Mucosa of descending colon (tissue), 3 donors: Measurements from ENCODE around the gene ZNF831. TPM values are rescaled to one million over a fixed set of nuclear protein-coding genes. Genes with fewer than 3 reads are reported as not detected.

Source experiments
- ATAC-seq: fragments of 200-7000 bp; cut with Tn5 transposase; one replicate; pipeline ENCODE4 v1.9.1; 2020; ENCODE audit warnings: mild to moderate bottlenecking, moderate library complexity
- DNase-seq, 3 donors: peaks; one replicate each; pipeline ENCODE4 v3.0.0-alpha.2; 2020
- H3K36me3 ChIP-seq: fragments of 200-600 bp; one replicate; pipeline ENCODE4 v1.8.0; 2021; ENCODE audit warnings: low read depth, mild to moderate bottlenecking
- H3K4me1 ChIP-seq: fragments of 200-600 bp; one replicate; pipeline ENCODE4 v1.8.0; 2021; ENCODE audit warnings: low read depth, mild to moderate bottlenecking
- H3K4me3 ChIP-seq: fragments of 200-600 bp; one replicate; pipeline ENCODE4 v1.8.0; 2021; ENCODE audit warnings: mild to moderate bottlenecking
- H3K9me3 ChIP-seq: fragments of 200-600 bp; one replicate; pipeline ENCODE4 v1.8.0; 2021; ENCODE audit warnings: mild to moderate bottlenecking
- intact Hi-C, 2 donors: fragments of 100-400 bp; cut with DNase I in 1 of 2; cut with micrococcal nuclease in 1 of 2; formaldehyde crosslinking; loops; one replicate each; pipeline versions ENCODE4 v1.11.0 to v1.11.1; 2022; cut with DNase I, micrococcal nuclease
- total RNA-seq, 3 donors: library from RNA; stranded (reverse); fragmentation: NEBNext Ultra II Directional in 2 of 3; extraction: Animal tissue kit (Norgen Biotek cat#: 25700) in 2 of 3; gene quantifications; one replicate each; pipeline versions ENCODE4 v1.2.1 to v1.2.4, GENCODE V29; 2021 to 2023
- TF ChIP-seq, protein P1 (sequence below): fragments of 200-600 bp; IDR thresholded peaks from one replicate; pipeline ENCODE4 v1.8.0; 2022; ENCODE audit warnings: antibody characterized with exemption, mild to moderate bottlenecking
- donor health status: DM: no; HTN: no; CAD: no; lungs with moderate emphysema.
- donor health status: DM: no; HTN: no; CAD: no.
- donor health status: DM: no; HTN: yes; CAD: no.

The ZNF831 gene
- total RNA-seq, 3 donors from 2014 or later: 0.38 to 0.89 (median 0.57) TPM

DNA sequence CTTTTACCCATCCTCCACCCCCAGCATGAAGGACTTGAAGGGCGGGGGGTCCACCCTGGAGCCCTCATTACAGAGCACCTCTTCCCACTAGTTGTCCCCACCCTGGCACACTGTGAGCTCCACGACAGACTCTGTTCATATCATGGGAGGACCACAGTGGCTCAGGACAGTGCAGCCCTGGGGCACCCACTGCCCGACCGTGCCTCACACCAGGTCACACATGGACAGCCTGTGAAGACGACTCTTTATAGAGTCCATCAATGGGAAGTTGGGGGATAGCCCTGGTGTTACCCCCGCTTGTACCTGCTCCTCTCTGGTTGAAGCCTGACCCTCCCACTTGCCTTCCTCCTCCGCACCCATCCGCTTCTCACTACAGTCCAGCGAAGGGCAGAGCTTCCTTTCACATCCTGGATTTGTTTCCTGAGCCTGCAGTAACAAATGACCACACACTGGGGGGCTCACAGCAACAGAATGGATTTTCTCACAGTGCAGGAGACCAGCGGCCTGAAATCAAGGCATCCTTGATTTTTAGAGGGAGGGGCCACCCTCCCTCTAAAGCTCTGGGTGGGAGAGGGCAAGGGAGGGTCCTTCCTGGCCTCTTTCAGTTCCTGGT, 15.5 kb downstream of the ZNF831 start:
- ATAC-seq (no peak), DNase-seq (no peak)
- H3K4me1 ChIP-seq: peaks cover 6% of the 10 kb centered on the region
- H3K9me3 ChIP-seq: no peaks in the 10 kb centered on the region
- intact Hi-C loops: no loop called here
- H3K4me3 ChIP-seq: no peak overlapping the region
- TF ChIP-seq, protein P1, sequence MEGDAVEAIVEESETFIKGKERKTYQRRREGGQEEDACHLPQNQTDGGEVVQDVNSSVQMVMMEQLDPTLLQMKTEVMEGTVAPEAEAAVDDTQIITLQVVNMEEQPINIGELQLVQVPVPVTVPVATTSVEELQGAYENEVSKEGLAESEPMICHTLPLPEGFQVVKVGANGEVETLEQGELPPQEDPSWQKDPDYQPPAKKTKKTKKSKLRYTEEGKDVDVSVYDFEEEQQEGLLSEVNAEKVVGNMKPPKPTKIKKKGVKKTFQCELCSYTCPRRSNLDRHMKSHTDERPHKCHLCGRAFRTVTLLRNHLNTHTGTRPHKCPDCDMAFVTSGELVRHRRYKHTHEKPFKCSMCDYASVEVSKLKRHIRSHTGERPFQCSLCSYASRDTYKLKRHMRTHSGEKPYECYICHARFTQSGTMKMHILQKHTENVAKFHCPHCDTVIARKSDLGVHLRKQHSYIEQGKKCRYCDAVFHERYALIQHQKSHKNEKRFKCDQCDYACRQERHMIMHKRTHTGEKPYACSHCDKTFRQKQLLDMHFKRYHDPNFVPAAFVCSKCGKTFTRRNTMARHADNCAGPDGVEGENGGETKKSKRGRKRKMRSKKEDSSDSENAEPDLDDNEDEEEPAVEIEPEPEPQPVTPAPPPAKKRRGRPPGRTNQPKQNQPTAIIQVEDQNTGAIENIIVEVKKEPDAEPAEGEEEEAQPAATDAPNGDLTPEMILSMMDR: no peak
- H3K36me3 ChIP-seq: no peaks in the 10 kb centered on the region

DNA sequence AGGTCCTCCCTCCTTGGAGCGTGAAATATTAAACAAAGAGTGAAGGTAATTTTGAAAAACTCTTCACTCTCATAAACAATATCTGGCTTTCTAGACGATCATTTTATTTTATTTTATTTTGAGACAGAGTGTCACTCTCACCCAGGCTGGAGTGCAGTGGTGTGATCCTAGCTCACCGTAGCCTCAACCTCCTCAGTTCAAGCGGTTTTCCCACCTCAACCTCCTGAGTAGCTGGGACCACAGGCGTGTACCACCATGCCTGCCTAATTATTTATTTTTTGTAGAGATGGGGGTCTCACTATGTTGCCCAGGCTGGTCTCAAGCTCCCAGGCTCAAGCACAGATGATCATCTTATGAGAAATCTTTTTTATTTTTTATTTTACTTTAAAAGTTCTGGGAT, 16.4 kb downstream of the ZNF831 start:
- ATAC-seq: no peak
- TF ChIP-seq, protein P1: no peak
- DNase-seq: no peak
- Histone ChIP-seq H3K4me1 (peaks cover 6% of the 10 kb centered on the region), H3K36me3 (no peaks in the 10 kb centered on the region), H3K9me3 (no peaks in the 10 kb centered on the region), H3K4me3 (no peak overlapping the region)
- intact Hi-C loops: no loop called here

DNA sequence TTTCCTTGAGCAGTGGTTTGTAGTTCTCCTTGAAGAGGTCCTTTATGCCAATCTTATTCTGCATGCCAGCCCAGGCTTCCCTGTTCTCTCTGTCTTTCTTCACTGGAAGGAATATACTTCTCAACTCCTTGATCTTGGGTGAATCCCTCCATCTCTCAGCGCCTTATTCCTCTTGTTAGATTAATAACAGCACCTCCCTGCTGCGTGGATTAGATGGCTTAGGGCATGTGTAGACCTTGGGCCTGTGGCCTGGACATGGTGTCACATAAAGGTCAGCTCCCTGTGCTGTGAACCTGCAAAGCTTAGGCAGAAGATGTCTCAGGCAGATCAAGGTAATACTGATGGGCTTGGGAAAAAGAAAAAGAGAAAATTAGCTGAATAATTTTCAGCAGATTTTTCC, 18.3 kb downstream of the ZNF831 start:
- intact Hi-C loops: no loop called here
- DNase-seq: no peak
- no peak overlapping the region for H3K4me3 ChIP-seq
- TF ChIP-seq, protein P1: no peak
- H3K36me3 ChIP-seq: no peaks in the 10 kb centered on the region
- H3K9me3 ChIP-seq: no peaks in the 10 kb centered on the region
- no peaks in the 10 kb centered on the region for H3K4me1 ChIP-seq
- ATAC-seq: no peak

DNA sequence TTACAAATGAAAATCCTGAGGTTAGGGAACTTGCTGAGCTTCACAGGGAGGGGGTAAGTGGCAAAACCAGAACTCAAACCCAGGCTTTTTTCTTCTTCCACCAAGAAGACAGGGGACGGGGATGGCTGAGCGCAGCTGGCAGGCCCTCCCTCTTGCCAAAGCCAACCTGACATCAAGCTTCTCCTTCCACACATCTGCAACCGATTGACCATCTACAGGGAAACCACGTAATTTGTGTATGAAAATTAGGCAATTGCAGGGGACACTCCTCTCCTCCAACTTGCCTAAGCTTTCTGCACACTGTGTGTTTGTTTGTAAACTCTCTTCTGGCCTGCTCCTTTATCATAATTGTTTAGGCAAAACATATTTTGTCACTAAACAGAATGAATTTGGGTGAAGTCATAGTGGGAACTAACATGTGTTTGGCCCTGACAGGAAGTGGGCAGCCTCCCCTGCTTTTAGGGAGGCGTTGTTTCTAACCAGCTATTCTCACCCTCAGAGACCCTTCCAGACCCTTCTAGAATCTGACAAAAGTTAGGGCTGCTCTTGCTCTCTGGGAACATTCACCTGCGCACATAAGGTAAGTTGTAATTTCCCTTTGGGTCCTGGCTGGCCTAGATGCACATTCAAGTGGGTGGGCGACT, 18.9 kb downstream of the ZNF831 start:
- no peak overlapping the region for H3K4me3 ChIP-seq
- no peaks in the 10 kb centered on the region for H3K9me3 ChIP-seq
- TF ChIP-seq, protein P1: no peak
- peak; percentile 23 for ATAC-seq
- intact Hi-C loops: no loop called here
- DNase-seq: no peak
- H3K36me3 ChIP-seq: no peaks in the 10 kb centered on the region
- no peaks in the 10 kb centered on the region for H3K4me1 ChIP-seq

DNA sequence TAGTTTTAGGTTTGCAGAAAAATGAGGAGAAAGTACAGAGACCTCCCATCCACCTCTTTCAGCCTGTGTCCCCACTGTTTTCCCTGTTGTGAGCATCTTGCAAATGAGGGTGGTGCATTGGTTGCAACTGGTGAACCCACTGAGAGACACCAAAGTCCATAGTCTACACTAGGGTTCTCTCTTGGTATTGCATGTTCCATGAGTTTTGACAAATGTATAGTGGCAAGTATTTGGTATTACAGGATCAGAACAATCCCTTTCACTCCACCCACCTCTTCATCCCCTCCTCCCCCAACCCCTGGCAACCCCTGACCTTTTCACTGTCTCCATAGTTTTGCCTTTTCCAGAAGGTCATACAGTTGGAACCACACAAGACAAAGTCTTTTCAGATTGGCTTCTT, 20.1 kb downstream of the ZNF831 start:
- TF ChIP-seq, protein P1: no peak
- intact Hi-C loops: no loop called here
- DNase-seq: no peak
- H3K36me3 ChIP-seq: no peaks in the 10 kb centered on the region
- ATAC-seq: no peak
- no peaks in the 10 kb centered on the region for H3K4me1 ChIP-seq
- no peaks in the 10 kb centered on the region for H3K9me3 ChIP-seq
- H3K4me3 ChIP-seq: no peak overlapping the region
